ENCODE results near the gene SIRT5.

The SIRT5 gene

DNA sequence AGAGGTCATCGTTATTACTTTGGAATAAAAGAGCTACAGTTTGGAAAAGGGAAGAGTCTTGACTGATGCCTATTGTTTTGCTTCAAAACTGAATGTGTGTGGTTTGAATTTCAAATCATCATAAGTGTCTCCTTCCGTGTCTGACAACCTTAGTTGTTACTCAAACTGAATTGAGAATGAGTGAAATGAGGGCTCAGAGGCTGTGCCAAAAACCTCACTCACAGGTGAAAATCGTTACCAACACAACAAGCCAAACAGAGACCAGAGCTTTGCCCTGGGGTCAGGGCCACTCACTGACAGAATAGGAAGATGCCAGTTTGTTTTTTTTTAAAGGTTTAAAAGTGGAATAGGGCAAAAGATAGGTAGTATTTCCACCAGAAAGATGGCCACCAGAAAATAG, 15.2 kb upstream of the SIRT5 start:
- CTCF ChIA-PET: interaction anchor here (0.7 to 6.8 kb wide), 2 partner anchors 15 to 507 kb away, joined by 3 to 62 read pairs; partner anchors contain the start of gene SIRT5
- H3K9me3 ChIP-seq (ENCODE audit: control insufficient read depth, insufficient read depth, low read depth, low read length): no peaks in the 10 kb centered on the region
- peaks cover 6% of the 10 kb centered on the region for H3K4me1 ChIP-seq (ENCODE audit: control insufficient read depth, insufficient read depth, low read length)
- TF ChIP-seq SALL2 (tag by site-specific recombination; IDR thresholded peaks at IDR 0.05; ENCODE audit: borderline replicate concordance) (no peak), ZNF629 (tag by site-specific recombination; IDR thresholded peaks at IDR 0.05) (no peak), ZFP37 (tag by site-specific recombination; IDR thresholded peaks at IDR 0.05) (no peak), IKZF3 (tag by site-specific recombination; IDR thresholded peaks at IDR 0.05) (no peak), ZNF670 (tag by site-specific recombination; IDR thresholded peaks at IDR 0.05; ENCODE audit: low read depth) (no peak), ZNF146 (tag by site-specific recombination; IDR thresholded peaks at IDR 0.05) (no peak), GLIS1 (tag by site-specific recombination; IDR thresholded peaks at IDR 0.05) (no peak), ZNF23 (tag by site-specific recombination; IDR thresholded peaks at IDR 0.05; ENCODE audit: borderline replicate concordance) (no peak)
- TF ChIP-seq, protein P1, sequence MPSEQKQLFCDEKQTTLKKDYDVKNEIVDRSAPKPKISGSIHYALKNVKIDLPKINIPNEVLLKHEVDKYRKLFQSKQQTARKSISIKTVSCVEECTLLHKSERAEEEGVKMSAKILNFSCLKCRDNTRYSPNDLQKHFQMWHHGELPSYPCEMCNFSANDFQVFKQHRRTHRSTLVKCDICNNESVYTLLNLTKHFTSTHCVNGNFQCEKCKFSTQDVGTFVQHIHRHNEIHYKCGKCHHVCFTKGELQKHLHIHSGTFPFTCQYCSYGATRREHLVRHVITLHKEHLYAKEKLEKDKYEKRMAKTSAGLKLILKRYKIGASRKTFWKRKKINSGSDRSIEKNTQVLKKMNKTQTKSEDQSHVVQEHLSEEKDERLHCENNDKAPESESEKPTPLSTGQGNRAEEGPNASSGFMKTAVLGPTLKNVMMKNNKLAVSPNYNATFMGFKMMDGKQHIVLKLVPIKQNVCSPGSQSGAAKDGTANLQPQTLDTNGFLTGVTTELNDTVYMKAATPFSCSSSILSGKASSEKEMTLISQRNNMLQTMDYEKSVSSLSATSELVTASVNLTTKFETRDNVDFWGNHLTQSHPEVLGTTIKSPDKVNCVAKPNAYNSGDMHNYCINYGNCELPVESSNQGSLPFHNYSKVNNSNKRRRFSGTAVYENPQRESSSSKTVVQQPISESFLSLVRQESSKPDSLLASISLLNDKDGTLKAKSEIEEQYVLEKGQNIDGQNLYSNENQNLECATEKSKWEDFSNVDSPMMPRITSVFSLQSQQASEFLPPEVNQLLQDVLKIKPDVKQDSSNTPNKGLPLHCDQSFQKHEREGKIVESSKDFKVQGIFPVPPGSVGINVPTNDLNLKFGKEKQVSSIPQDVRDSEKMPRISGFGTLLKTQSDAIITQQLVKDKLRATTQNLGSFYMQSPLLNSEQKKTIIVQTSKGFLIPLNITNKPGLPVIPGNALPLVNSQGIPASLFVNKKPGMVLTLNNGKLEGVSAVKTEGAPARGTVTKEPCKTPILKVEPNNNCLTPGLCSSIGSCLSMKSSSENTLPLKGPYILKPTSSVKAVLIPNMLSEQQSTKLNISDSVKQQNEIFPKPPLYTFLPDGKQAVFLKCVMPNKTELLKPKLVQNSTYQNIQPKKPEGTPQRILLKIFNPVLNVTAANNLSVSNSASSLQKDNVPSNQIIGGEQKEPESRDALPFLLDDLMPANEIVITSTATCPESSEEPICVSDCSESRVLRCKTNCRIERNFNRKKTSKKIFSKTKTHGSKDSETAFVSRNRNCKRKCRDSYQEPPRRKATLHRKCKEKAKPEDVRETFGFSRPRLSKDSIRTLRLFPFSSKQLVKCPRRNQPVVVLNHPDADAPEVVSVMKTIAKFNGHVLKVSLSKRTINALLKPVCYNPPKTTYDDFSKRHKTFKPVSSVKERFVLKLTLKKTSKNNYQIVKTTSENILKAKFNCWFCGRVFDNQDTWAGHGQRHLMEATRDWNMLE (tag by site-specific recombination; conservative IDR thresholded peaks at IDR 0.05; ENCODE audit: low read depth): no peak
- TF ChIP-seq, protein P2, sequence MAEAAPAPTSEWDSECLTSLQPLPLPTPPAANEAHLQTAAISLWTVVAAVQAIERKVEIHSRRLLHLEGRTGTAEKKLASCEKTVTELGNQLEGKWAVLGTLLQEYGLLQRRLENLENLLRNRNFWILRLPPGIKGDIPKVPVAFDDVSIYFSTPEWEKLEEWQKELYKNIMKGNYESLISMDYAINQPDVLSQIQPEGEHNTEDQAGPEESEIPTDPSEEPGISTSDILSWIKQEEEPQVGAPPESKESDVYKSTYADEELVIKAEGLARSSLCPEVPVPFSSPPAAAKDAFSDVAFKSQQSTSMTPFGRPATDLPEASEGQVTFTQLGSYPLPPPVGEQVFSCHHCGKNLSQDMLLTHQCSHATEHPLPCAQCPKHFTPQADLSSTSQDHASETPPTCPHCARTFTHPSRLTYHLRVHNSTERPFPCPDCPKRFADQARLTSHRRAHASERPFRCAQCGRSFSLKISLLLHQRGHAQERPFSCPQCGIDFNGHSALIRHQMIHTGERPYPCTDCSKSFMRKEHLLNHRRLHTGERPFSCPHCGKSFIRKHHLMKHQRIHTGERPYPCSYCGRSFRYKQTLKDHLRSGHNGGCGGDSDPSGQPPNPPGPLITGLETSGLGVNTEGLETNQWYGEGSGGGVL (tag by site-specific recombination; IDR thresholded peaks at IDR 0.05): no peak
- no peak overlapping the region for H3K4me3 ChIP-seq (ENCODE audit: low read depth, low read length)
- H3K27ac ChIP-seq (ENCODE audit: extremely low read depth, low read depth, low read length): no peak overlapping the region
- POLR2A ChIA-PET: interaction anchor here (0.6 to 2.1 kb wide), 2 partner anchors 11 to 15 kb away, joined by 3 to 6 read pairs; partner anchors contain the start of gene SIRT5
- no peaks in the 10 kb centered on the region for H3K36me3 ChIP-seq (ENCODE audit: control insufficient read depth in 2 of 2, insufficient read depth in 1 of 2, low read length in 2 of 2)

DNA sequence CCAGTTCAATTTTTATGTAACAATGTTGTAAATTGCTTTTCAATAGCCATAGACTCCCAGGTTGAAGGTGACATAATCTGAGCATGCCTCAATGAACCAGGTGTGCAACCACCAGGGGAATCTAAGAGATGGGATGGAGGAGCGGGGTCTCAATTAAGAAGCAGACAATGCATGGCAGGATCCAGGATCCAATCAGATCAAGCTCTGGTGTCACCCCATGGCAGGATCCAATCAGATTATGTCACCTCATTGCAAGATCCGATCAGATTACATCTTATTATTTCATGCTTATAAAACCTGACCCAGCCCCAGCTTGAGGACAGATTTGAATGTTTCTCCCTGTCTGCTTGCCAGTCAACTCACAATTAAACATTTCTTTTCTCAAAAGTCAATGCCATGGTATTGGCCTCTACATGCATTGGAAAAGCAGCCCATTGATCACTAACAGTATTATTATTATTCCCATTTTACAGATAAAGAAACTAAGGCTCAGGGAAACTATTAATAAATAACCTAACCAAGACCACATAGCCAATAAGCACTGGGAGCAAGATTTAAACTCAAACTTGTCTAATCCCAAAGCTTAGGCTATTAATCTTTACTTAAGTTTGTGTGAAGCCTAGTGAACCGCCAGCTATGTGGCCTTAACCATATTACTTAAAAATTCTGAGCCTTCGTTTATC, 14.3 kb upstream of the SIRT5 start:
- TF ChIP-seq ZNF133 (tag by site-specific recombination; IDR thresholded peaks at IDR 0.05) (no peak), PRDM1 (tag by site-specific recombination; IDR thresholded peaks at IDR 0.05) (no peak), MZF1 (tag by site-specific recombination; IDR thresholded peaks at IDR 0.05; ENCODE audit: borderline replicate concordance) (no peak)
- TF ChIP-seq, protein P3, sequence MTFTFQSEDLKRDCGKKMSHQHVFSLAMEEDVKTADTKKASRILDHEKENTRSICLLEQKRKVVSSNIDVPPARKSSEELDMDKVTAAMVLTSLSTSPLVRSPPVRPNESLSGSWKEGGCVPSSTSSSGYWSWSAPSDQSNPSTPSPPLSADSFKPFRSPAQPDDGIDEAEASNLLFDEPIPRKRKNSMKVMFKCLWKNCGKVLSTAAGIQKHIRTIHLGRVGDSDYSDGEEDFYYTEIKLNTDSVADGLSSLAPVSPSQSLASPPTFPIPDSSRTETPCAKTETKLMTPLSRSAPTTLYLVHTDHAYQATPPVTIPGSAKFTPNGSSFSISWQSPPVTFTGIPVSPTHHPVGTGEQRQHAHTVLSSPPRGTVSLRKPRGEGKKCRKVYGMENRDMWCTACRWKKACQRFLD (tag by site-specific recombination; IDR thresholded peaks at IDR 0.05): no peak
- Histone ChIP-seq H3K9me3 (ENCODE audit: control insufficient read depth, insufficient read depth, low read depth, low read length) (no peaks in the 10 kb centered on the region), H3K4me1 (ENCODE audit: control insufficient read depth, insufficient read depth, low read length) (peaks cover 6% of the 10 kb centered on the region), H3K27ac (ENCODE audit: extremely low read depth, low read depth, low read length) (no peak overlapping the region), H3K36me3 (ENCODE audit: control insufficient read depth in 2 of 2, insufficient read depth in 1 of 2, low read length in 2 of 2) (no peaks in the 10 kb centered on the region), H3K4me3 (ENCODE audit: low read depth, low read length) (no peak overlapping the region)
- ChIA-PET CTCF (interaction anchor here (0.7 to 6.8 kb wide), 3 partner anchors 14 to 649 kb away, joined by 3 to 62 read pairs (median 5); partner anchors contain the start of gene SIRT5), POLR2A (interaction anchor here (1.6 to 2.1 kb wide), 2 partner anchors 14 to 55 kb away, joined by 3 to 6 read pairs; partner anchors contain the start of genes NOL7 and SIRT5)

Data from HEK293 (cell line).